HepG2 (cell line): ENCODE results near the gene RPS6KB2. TPM values are rescaled to one million over a fixed set of nuclear protein-coding genes. Genes with fewer than 3 reads are reported as not detected.

Experiments used
- CCDC6 ChIP-seq: sonication (generic); formaldehyde crosslinking; IDR thresholded peaks from 2 replicates; pipeline ENCODE4 v1.8.1; 2022; ENCODE audit warnings: mild to moderate bottlenecking, missing genetic modification reagents, moderate library complexity
- FOSL2 ChIP-seq: sonication (generic); formaldehyde crosslinking; IDR thresholded peaks from 2 replicates; pipeline ENCODE4 v1.4.0; 2020; ENCODE audit warnings: missing genetic modification reagents
- HHEX ChIP-seq: IDR thresholded peaks from 2 replicates; pipeline ENCODE4 v1.6.1; 2016; ENCODE audit warnings: control low read depth
- KLF16 ChIP-seq, 2 experiments: sonication (generic) in 1 of 2; formaldehyde crosslinking in 1 of 2; IDR thresholded peaks; 2 replicates each; pipeline versions ENCODE4 v1.6.1 to v1.8.0; 2016 to 2023; ENCODE audit warnings: missing genetic modification reagents in 2 of 2, missing compliant biosample characterization in 1 of 2
- NCOA1 ChIP-seq: sonication (generic); formaldehyde crosslinking; IDR thresholded peaks from 2 replicates; pipeline ENCODE4 v1.9.0; 2021; ENCODE audit warnings: missing genetic modification reagents
- RBM39 ChIP-seq: fragments of 200-400 bp; formaldehyde crosslinking; IDR thresholded peaks from one replicate; pipeline ENCODE4 v1.6.1; 2018; ENCODE audit warnings: antibody characterized with exemption, mild to moderate bottlenecking, low read depth, low read length; ENCODE audit not compliant: poor library complexity, severe bottlenecking
- SRSF9 ChIP-seq: fragments of 200-400 bp; formaldehyde crosslinking; IDR thresholded peaks from 2 replicates; pipeline ENCODE4 v1.6.1; 2018; ENCODE audit warnings: borderline replicate concordance, mild to moderate bottlenecking, low read depth, low read length; ENCODE audit not compliant: insufficient read depth, poor library complexity, severe bottlenecking
- TBL1XR1 ChIP-seq: fragments of 150-350 bp; IDR thresholded peaks from 2 replicates; pipeline ENCODE4 v1.6.1; 2014; ENCODE audit warnings: borderline replicate concordance, low read length; ENCODE audit not compliant: partially characterized antibody
- THAP11 ChIP-seq: IDR thresholded peaks from 2 replicates; pipeline ENCODE4 v1.6.1; 2016; ENCODE audit warnings: missing biosample characterization, missing genetic modification reagents
- YEATS2 ChIP-seq: sonication (generic); formaldehyde crosslinking; IDR thresholded peaks from 2 replicates; pipeline ENCODE4 v1.4.0; 2020; ENCODE audit warnings: missing genetic modification reagents, borderline replicate concordance
- ZBTB8A ChIP-seq: sonication (generic); formaldehyde crosslinking; IDR thresholded peaks from 2 replicates; pipeline ENCODE4 v1.4.0; 2020; ENCODE audit warnings: mild to moderate bottlenecking, low read depth, missing genetic modification reagents, borderline replicate concordance
- ZNF3 ChIP-seq: IDR thresholded peaks from 2 replicates; pipeline ENCODE4 v1.7.0; 2017; ENCODE audit warnings: inconsistent platforms
- ZNF333 ChIP-seq: sonication (generic); formaldehyde crosslinking; IDR thresholded peaks from 2 replicates; pipeline ENCODE4 v1.4.0; 2020; ENCODE audit warnings: mild to moderate bottlenecking, missing genetic modification reagents, borderline replicate concordance
- ZNF383 ChIP-seq: sonication (generic); formaldehyde crosslinking; IDR thresholded peaks from 2 replicates; pipeline ENCODE4 v1.4.0; 2020; ENCODE audit warnings: missing genetic modification reagents, mild to moderate bottlenecking, borderline replicate concordance
- ZNF556 ChIP-seq: sonication (generic); formaldehyde crosslinking; IDR thresholded peaks from 2 replicates; pipeline ENCODE4 v1.4.0; 2020; ENCODE audit warnings: mild to moderate bottlenecking, missing genetic modification reagents, borderline replicate concordance
- polyA plus RNA-seq, 8 experiments: library from polyadenylated mRNA; depleted of rRNA in 3 of 8; stranded (reverse) in 7 of 8; unstranded in 1 of 8; fragments of >200 nt; fragmentation: Illumina TruSeq in 4 of 8; extraction: Trizol in 4 of 8; gene quantifications; 2 replicates each; pipeline versions ENCODE4 v1.2.1 to v1.2.3, GENCODE V29; 2011 to 2016; ENCODE audit warnings: low read depth in 4 of 8, missing spikeins in 1 of 8, mixed read lengths in 1 of 8; ENCODE audit not compliant: insufficient read depth in 1 of 8
- total RNA-seq, 5 experiments: library from RNA; depleted of rRNA; stranded (reverse); fragments of >200 nt; fragmentation: Illumina TruSeq; extraction: Trizol; gene quantifications; 2 replicates each; pipeline ENCODE4 v1.2.3, GENCODE V29; 2016; ENCODE audit warnings: low read depth in 1 of 5
- TF ChIP-seq, protein P1 (sequence below): sonication (generic); formaldehyde crosslinking; IDR thresholded peaks from 2 replicates; pipeline ENCODE4 v1.5.0; 2020; ENCODE audit warnings: mild to moderate bottlenecking, missing genetic modification reagents
- TF ChIP-seq, protein P2 (sequence below): sonication (generic); formaldehyde crosslinking; IDR thresholded peaks from 2 replicates; pipeline ENCODE4 v1.4.0; 2020; ENCODE audit warnings: missing genetic modification reagents
- TF ChIP-seq, protein P3 (sequence below): IDR thresholded peaks from 2 replicates; pipeline ENCODE4 v1.6.1; 2016; ENCODE audit warnings: low read depth, control low read depth
- TF ChIP-seq, protein P4 (sequence below): sonication (generic); formaldehyde crosslinking; IDR thresholded peaks from 2 replicates; pipeline ENCODE4 v1.4.0; 2020; ENCODE audit warnings: missing genetic modification reagents, mild to moderate bottlenecking, borderline replicate concordance
- TF ChIP-seq, protein P5 (sequence below): sonication (generic); formaldehyde crosslinking; IDR thresholded peaks from 2 replicates; pipeline ENCODE4 v1.8.1; 2023; ENCODE audit warnings: mild to moderate bottlenecking, moderate library complexity, missing genetic modification reagents

RPS6KB2 gene
- total and polyA plus RNA-seq, 2 of the 13 experiments (the other 11 are each of a cell fraction or from before 2014, with no cell fraction given): 52.9 to 54.8 TPM

DNA sequence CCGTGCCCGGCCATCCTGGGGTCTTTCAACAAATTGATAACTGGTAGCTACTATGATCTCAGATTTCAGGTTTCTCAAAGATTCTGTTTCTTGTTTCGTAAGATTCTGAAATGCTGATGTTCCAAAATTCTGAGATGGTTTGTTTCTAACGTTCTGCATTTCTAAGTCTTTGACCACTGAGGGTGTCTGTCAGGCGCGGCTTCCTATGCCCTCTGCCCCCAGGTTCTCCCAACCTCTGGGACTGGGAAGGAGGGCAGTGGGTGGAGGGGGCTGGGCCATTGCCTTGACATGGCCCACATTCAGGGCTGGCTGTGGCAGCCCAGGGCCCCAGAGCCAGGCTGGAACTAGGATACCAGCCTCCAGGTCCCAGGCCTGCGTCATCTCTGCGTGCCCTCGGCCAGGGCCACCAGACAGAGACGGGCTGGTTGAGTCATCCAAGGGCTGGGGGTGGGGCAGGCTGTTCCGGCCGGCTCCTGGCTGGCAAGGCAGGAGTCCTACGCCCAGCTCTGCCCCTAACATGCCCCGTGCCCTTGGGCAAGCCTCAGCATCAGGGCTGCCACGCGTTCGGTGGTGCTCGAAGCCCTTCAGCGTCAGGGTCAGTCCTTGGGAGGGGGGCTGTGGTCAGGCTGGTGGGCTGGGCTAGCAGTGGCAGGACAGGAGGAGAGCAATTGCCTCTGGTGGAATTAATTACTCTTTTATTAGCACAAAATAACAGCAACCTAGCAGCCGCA lies 35.6 kb downstream of the RPS6KB2 start (continued):
- TF ChIP-seq, protein P1, sequence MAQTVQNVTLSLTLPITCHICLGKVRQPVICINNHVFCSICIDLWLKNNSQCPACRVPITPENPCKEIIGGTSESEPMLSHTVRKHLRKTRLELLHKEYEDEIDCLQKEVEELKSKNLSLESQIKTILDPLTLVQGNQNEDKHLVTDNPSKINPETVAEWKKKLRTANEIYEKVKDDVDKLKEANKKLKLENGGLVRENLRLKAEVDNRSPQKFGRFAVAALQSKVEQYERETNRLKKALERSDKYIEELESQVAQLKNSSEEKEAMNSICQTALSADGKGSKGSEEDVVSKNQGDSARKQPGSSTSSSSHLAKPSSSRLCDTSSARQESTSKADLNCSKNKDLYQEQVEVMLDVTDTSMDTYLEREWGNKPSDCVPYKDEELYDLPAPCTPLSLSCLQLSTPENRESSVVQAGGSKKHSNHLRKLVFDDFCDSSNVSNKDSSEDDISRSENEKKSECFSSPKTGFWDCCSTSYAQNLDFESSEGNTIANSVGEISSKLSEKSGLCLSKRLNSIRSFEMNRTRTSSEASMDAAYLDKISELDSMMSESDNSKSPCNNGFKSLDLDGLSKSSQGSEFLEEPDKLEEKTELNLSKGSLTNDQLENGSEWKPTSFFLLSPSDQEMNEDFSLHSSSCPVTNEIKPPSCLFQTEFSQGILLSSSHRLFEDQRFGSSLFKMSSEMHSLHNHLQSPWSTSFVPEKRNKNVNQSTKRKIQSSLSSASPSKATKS (CRISPR knock-in tag): no peak
- TF ChIP-seq CCDC6 (CRISPR knock-in tag): 0 out of 2 replicates have a peak, but pooled peaks have one; percentile 40
- no peak for TF ChIP-seq ZBTB8A (CRISPR knock-in tag)
- TF ChIP-seq RBM39: peak; percentile 83
- 0 out of 2 replicates have a peak, but pooled peaks have one; percentile 24 for TF ChIP-seq ZNF333 (CRISPR knock-in tag)
- TF ChIP-seq, protein P2, sequence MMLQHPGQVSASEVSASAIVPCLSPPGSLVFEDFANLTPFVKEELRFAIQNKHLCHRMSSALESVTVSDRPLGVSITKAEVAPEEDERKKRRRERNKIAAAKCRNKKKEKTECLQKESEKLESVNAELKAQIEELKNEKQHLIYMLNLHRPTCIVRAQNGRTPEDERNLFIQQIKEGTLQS (CRISPR knock-in tag): peak; percentile 92
- no peak for TF ChIP-seq TBL1XR1
- no peak for TF ChIP-seq NCOA1 (CRISPR knock-in tag)
- TF ChIP-seq ZNF383 (CRISPR knock-in tag): no peak
- TF ChIP-seq, protein P3, sequence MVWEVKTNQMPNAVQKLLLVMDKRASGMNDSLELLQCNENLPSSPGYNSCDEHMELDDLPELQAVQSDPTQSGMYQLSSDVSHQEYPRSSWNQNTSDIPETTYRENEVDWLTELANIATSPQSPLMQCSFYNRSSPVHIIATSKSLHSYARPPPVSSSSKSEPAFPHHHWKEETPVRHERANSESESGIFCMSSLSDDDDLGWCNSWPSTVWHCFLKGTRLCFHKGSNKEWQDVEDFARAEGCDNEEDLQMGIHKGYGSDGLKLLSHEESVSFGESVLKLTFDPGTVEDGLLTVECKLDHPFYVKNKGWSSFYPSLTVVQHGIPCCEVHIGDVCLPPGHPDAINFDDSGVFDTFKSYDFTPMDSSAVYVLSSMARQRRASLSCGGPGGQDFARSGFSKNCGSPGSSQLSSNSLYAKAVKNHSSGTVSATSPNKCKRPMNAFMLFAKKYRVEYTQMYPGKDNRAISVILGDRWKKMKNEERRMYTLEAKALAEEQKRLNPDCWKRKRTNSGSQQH (CRISPR knock-in tag): no peak
- TF ChIP-seq SRSF9: no peak
- TF ChIP-seq, protein P4, sequence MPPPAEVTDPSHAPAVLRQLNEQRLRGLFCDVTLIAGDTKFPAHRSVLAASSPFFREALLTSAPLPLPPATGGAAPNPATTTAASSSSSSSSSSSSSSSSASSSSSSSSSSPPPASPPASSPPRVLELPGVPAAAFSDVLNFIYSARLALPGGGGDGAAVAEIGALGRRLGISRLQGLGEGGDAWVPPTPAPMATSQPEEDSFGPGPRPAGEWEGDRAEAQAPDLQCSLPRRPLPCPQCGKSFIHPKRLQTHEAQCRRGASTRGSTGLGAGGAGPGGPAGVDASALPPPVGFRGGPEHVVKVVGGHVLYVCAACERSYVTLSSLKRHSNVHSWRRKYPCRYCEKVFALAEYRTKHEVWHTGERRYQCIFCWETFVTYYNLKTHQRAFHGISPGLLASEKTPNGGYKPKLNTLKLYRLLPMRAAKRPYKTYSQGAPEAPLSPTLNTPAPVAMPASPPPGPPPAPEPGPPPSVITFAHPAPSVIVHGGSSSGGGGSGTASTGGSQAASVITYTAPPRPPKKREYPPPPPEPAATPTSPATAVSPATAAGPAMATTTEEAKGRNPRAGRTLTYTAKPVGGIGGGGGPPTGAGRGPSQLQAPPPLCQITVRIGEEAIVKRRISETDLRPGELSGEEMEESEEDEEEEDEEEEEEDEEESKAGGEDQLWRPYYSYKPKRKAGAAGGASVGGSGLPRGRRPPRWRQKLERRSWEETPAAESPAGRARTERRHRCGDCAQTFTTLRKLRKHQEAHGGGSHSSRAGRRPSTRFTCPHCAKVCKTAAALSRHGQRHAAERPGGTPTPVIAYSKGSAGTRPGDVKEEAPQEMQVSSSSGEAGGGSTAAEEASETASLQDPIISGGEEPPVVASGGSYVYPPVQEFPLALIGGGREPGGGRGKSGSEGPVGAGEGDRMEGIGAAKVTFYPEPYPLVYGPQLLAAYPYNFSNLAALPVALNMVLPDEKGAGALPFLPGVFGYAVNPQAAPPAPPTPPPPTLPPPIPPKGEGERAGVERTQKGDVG (CRISPR knock-in tag): peak; percentile 83
- TF ChIP-seq, protein P5, sequence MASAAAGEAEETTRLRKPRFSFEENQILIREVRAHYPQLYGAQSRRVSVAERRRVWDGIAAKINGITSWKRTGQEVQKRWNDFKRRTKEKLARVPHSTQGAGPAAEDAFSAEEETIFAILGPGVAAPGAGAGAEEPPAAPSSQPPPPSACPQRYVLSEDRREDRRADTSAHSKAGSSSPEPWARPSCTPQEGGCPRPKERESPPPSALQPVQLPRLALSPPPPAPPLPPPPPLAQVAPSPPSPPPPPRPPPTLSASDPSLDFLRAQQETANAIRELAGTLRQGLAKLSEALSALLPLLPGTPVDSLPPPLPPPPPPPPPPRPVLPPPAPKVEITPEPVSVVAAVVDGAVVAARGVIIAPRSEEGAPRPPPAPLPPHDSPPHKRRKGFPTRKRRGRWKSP (CRISPR knock-in tag): peak; percentile 81; the same call in 1 of the 2 replicates
- TF ChIP-seq ZNF556 (CRISPR knock-in tag): no peak
- peak; percentile 46; the same call in 1 of the 2 replicates for TF ChIP-seq ZNF3 (CRISPR knock-in tag)
- TF ChIP-seq YEATS2 (CRISPR knock-in tag): peak; percentile 80
- peak; percentile 17; the same call in 1 of the 2 replicates for TF ChIP-seq HHEX (CRISPR knock-in tag)
- TF ChIP-seq KLF16 (CRISPR knock-in tag; IDR thresholded peaks at IDR 0.05): 0 out of 4 replicates have a peak, but pooled peaks of 1 of the 2 experiments have one; percentile 59
- peak; percentile 68; the same call in 1 of the 2 replicates for TF ChIP-seq THAP11
- peak; percentile 97 for TF ChIP-seq FOSL2 (CRISPR knock-in tag)
